Chondrocyte (in vitro differentiated cells): ENCODE results near the gene GGTA1. TPM values are rescaled to one million over a fixed set of nuclear protein-coding genes. Genes with fewer than 3 reads are reported as not detected.

Experiments used
- DNase-seq: peaks from one replicate; pipeline ENCODE4 v3.0.0; 2021; ENCODE audit warnings: mixed read lengths, low spot score
- H3K27ac Mint-ChIP-seq: one replicate; pipeline ENCODE4 v1.8.0; 2021; ENCODE audit warnings: mild to moderate bottlenecking, moderate library complexity, mixed read lengths; ENCODE audit not compliant: unreplicated experiment
- H3K27me3 Mint-ChIP-seq: 2 replicates; pipeline ENCODE4 v1.8.0; 2021; ENCODE audit warnings: low read depth, mixed read lengths
- H3K36me3 Mint-ChIP-seq: 2 replicates; pipeline ENCODE4 v1.8.0; 2021; ENCODE audit warnings: low read depth, mixed read lengths
- H3K4me1 Mint-ChIP-seq: 2 replicates; pipeline ENCODE4 v1.8.0; 2021; ENCODE audit warnings: low read depth, mild to moderate bottlenecking, mixed read lengths
- H3K4me3 Mint-ChIP-seq: one replicate; pipeline ENCODE4 v1.8.0; 2021; ENCODE audit warnings: mild to moderate bottlenecking, moderate library complexity, mixed read lengths; ENCODE audit not compliant: unreplicated experiment
- H3K9me3 Mint-ChIP-seq: 2 replicates; pipeline ENCODE4 v1.8.0; 2021; ENCODE audit warnings: low read depth, mixed read lengths
- CTCF ChIP-seq: fragments of 200-600 bp; sonication (generic); IDR thresholded peaks from 2 replicates; pipeline ENCODE4 v1.5.0; 2021; ENCODE audit warnings: antibody characterized with exemption, mild to moderate bottlenecking, moderate library complexity
- total RNA-seq: library from RNA; stranded (reverse); gene quantifications from 3 replicates; pipeline ENCODE4 v1.2.1, GENCODE V29; 2021

Gene GGTA1
- total RNA-seq, 1 donor from 2014 or later = 3.2 TPM

- Mint-ChIP-seq H3K4me1 (peaks cover 4% of the 10 kb centered on the region), H3K27me3 (peaks cover 13% of the 10 kb centered on the region), H3K27ac (no peak overlapping the region), H3K4me3 (no peak overlapping the region), H3K9me3 (peaks cover 6% of the 10 kb centered on the region), H3K36me3 (peaks cover 8% of the 10 kb centered on the region)
- TF ChIP-seq CTCF = no peak
- DNase-seq = peak; percentile 51
These were observed 8.5 kb downstream of the GGTA1 start for GRCh38 chr9:121491111-121491510.

- no peak overlapping the region for H3K4me3 Mint-ChIP-seq
- TF ChIP-seq CTCF = no peak
- H3K9me3 Mint-ChIP-seq = no peaks in the 10 kb centered on the region
- peaks cover 15% of the 10 kb centered on the region for H3K4me1 Mint-ChIP-seq
- H3K27me3 Mint-ChIP-seq = peaks cover 5% of the 10 kb centered on the region
- no peak overlapping the region for H3K27ac Mint-ChIP-seq
- DNase-seq = no peak
- H3K36me3 Mint-ChIP-seq = peaks cover 2% of the 10 kb centered on the region
These were observed 10.3 kb downstream of the GGTA1 start for GRCh38 chr9:121489344-121489743.

GRCh38 chr9:121486043-121486442 lies 13.6 kb downstream of the GGTA1 start:
- no peak overlapping the region for H3K27ac Mint-ChIP-seq
- peaks cover 21% of the 10 kb centered on the region for H3K4me1 Mint-ChIP-seq
- no peak for TF ChIP-seq CTCF
- H3K36me3 Mint-ChIP-seq = no peaks in the 10 kb centered on the region
- H3K27me3 Mint-ChIP-seq = no peaks in the 10 kb centered on the region
- H3K4me3 Mint-ChIP-seq = no peak overlapping the region
- H3K9me3 Mint-ChIP-seq = no peaks in the 10 kb centered on the region
- no peak for DNase-seq

GRCh38 chr9:121485623-121486022 lies 14.0 kb downstream of the GGTA1 start:
- no peak for TF ChIP-seq CTCF
- peaks cover 21% of the 10 kb centered on the region for H3K4me1 Mint-ChIP-seq
- peak; percentile 43 for DNase-seq
- no peaks in the 10 kb centered on the region for H3K36me3 Mint-ChIP-seq
- no peaks in the 10 kb centered on the region for H3K9me3 Mint-ChIP-seq
- H3K27me3 Mint-ChIP-seq = no peaks in the 10 kb centered on the region
- H3K4me3 Mint-ChIP-seq = no peak overlapping the region
- H3K27ac Mint-ChIP-seq = peak overlapping the region; percentile 1

GRCh38 chr9:121484651-121485446 lies 14.8 kb downstream of the GGTA1 start:
- Mint-ChIP-seq H3K9me3 (no peaks in the 10 kb centered on the region), H3K27me3 (no peaks in the 10 kb centered on the region), H3K4me3 (no peak overlapping the region)

More at GRCh38 chr9:121484651-121485446, 14.8 kb downstream of the GGTA1 start:
- peaks cover 21% of the 10 kb centered on the region for H3K4me1 Mint-ChIP-seq
- peak overlapping the region; percentile 65 for H3K27ac Mint-ChIP-seq
- TF ChIP-seq CTCF = no peak
- no peaks in the 10 kb centered on the region for H3K36me3 Mint-ChIP-seq
- DNase-seq = peak; percentile 42
